Measurements from ENCODE around the gene RAB35. TPM values are rescaled to one million over a fixed set of nuclear protein-coding genes. Genes with fewer than 3 reads are reported as not detected.

Gene RAB35
- total RNA-seq, 4 donors from 2014 or later = 17.5 to 28.2 (median 21.9) TPM

- no peak for TF ChIP-seq CTCF (IDR thresholded peaks at IDR 0.05; ENCODE audit: low read depth)
These were observed 45.0 kb downstream of the RAB35 start for GRCh38 chr12:120071493-120072020.

GRCh38 chr12:120069278-120069677 lies 47.3 kb downstream of the RAB35 start:
- TF ChIP-seq CTCF (IDR thresholded peaks at IDR 0.05; ENCODE audit: low read depth) = no peak

GRCh38 chr12:120067901-120068300 lies 48.7 kb downstream of the RAB35 start:
- no peak for TF ChIP-seq CTCF (IDR thresholded peaks at IDR 0.05; ENCODE audit: low read depth)

- TF ChIP-seq CTCF (IDR thresholded peaks at IDR 0.05; ENCODE audit: low read depth) = no peak
These were observed 49.3 kb downstream of the RAB35 start for GRCh38 chr12:120067084-120067869.

- TF ChIP-seq CTCF (IDR thresholded peaks at IDR 0.05; ENCODE audit: low read depth) = no peak
These were observed 50.2 kb downstream of the RAB35 start for GRCh38 chr12:120066341-120066740.

- TF ChIP-seq CTCF (IDR thresholded peaks at IDR 0.05; ENCODE audit: low read depth) = no peak
These were observed 51.1 kb downstream of the RAB35 start for GRCh38 chr12:120065472-120065871.

- no peak for TF ChIP-seq CTCF (IDR thresholded peaks at IDR 0.05; ENCODE audit: low read depth)
These were observed 52.3 kb downstream of the RAB35 start for GRCh38 chr12:120064054-120064940.

Measured in subcutaneous adipose tissue (tissue), 4 donors.